Measurements from ENCODE around the gene DENND2A.
"Not testable (repeated sequence)": the region's sequence is repeated elsewhere in the genome, so short reads cannot be mapped to it uniquely, and the experiment has no call there.

Gene DENND2A

GRCh38 chr7:140587243-140587642 lies 53.4 kb downstream of the DENND2A start:
- no peak for DNase-seq (ENCODE audit: low read depth)

GRCh38 chr7:140586516-140586915 lies 54.1 kb downstream of the DENND2A start:
- no peak for DNase-seq (ENCODE audit: low read depth)

- no peak for DNase-seq (ENCODE audit: low read depth)
Observed at GRCh38 chr7:140585333-140585732, 55.3 kb downstream of the DENND2A start.

- DNase-seq (ENCODE audit: low read depth), result no peak
Observed at GRCh38 chr7:140584195-140584851, 56.3 kb downstream of the DENND2A start.

- DNase-seq (ENCODE audit: low read depth), result no peak
Observed at GRCh38 chr7:140581411-140581810, 59.2 kb downstream of the DENND2A start.

- DNase-seq (ENCODE audit: low read depth), result no peak
Observed at GRCh38 chr7:140577651-140578050, 63.0 kb downstream of the DENND2A start.

- no peak for DNase-seq (ENCODE audit: low read depth)
Observed at GRCh38 chr7:140576589-140576988, 64.0 kb downstream of the DENND2A start.

GRCh38 chr7:140571538-140572122 lies 69.0 kb downstream of the DENND2A start:
- DNase-seq (ENCODE audit: low read depth), result no peak

- no peak for DNase-seq (ENCODE audit: low read depth)
Observed at GRCh38 chr7:140570120-140570519, 70.5 kb downstream of the DENND2A start.

GRCh38 chr7:140568021-140568813 lies 72.4 kb downstream of the DENND2A start:
- no peak for DNase-seq (ENCODE audit: low read depth)

- DNase-seq (ENCODE audit: low read depth), result not testable (repeated sequence)
Observed at GRCh38 chr7:140566186-140566585, 74.4 kb downstream of the DENND2A start.

GRCh38 chr7:140565761-140566160 lies 74.9 kb downstream of the DENND2A start:
- DNase-seq (ENCODE audit: low read depth), result not testable (repeated sequence)

- no peak for DNase-seq (ENCODE audit: low read depth)
Observed at GRCh38 chr7:140564643-140565042, 76.0 kb downstream of the DENND2A start.

GRCh38 chr7:140562926-140563481 lies 77.6 kb downstream of the DENND2A start:
- no peak for DNase-seq (ENCODE audit: low read depth)

- DNase-seq (ENCODE audit: low read depth), result no peak
Observed at GRCh38 chr7:140559410-140559809, 81.2 kb downstream of the DENND2A start.

- no peak for DNase-seq (ENCODE audit: low read depth)
Observed at GRCh38 chr7:140557809-140558518, 82.6 kb downstream of the DENND2A start.

- no peak for DNase-seq (ENCODE audit: low read depth)
Observed at GRCh38 chr7:140557069-140557468, 83.5 kb downstream of the DENND2A start.

- not testable (repeated sequence) for DNase-seq (ENCODE audit: low read depth)
Observed at GRCh38 chr7:140553236-140553635, 87.4 kb downstream of the DENND2A start.

GRCh38 chr7:140552240-140552679 lies 88.4 kb downstream of the DENND2A start:
- no peak for DNase-seq (ENCODE audit: low read depth)

GRCh38 chr7:140551355-140552239 lies 89.0 kb downstream of the DENND2A start:
- DNase-seq (ENCODE audit: low read depth), result no peak

GRCh38 chr7:140546947-140547346 lies 93.7 kb downstream of the DENND2A start:
- DNase-seq (ENCODE audit: low read depth), result no peak

Data from activated T-cell treated with anti-CD3 and anti-CD28 coated beads for 24 hours (primary cell).